Thoracic aorta (tissue), 2 donors: ENCODE results near the gene RPN1. TPM values are rescaled to one million over a fixed set of nuclear protein-coding genes. Genes with fewer than 3 reads are reported as not detected.

Experiments
- ATAC-seq: fragments of 150-250 bp; one replicate; pipeline ENCODE4 v1.8.0; 2017; ENCODE audit warnings: low read depth; ENCODE audit not compliant: insufficient number of reproducible peaks, low FRiP score
- DNase-seq: peaks from one replicate; pipeline ENCODE4 v3.0.0-alpha.2; 2020; ENCODE audit warnings: low spot score
- H3K27ac ChIP-seq, 2 donors: fragments of 200-600 bp; sonication (generic); 1 replicate in 1 of 2; 2 replicates in 1 of 2; pipeline ENCODE4 v1.5.1; 2016; ENCODE audit warnings: mild to moderate bottlenecking in 2 of 2, moderate library complexity in 2 of 2
- H3K27me3 ChIP-seq: fragments of 200-600 bp; sonication (generic); replicated peaks from 2 replicates; pipeline ENCODE4 v1.6.0; 2016; ENCODE audit warnings: mild to moderate bottlenecking; ENCODE audit not compliant: insufficient read depth
- H3K36me3 ChIP-seq: fragments of 200-600 bp; sonication (generic); one replicate; pipeline ENCODE4 v1.5.1; 2016
- H3K4me1 ChIP-seq, 2 donors: fragments of 200-600 bp; sonication (generic); 1 replicate in 1 of 2; 2 replicates in 1 of 2; pipeline versions ENCODE4 v1.5.1 to v1.6.0; 2016; ENCODE audit warnings: low read depth in 2 of 2, mild to moderate bottlenecking in 1 of 2; ENCODE audit not compliant: control insufficient read depth in 1 of 2
- H3K4me3 ChIP-seq: fragments of 200-600 bp; sonication (generic); 2 replicates; pipeline ENCODE4 v1.5.1; 2016; ENCODE audit warnings: mild to moderate bottlenecking
- H3K9me3 ChIP-seq: fragments of 200-600 bp; sonication (generic); 2 replicates; pipeline ENCODE4 v1.5.1; 2016
- CTCF ChIP-seq: fragments of 200-600 bp; sonication (generic); IDR thresholded peaks from one replicate; pipeline ENCODE4 v1.5.1; 2019; ENCODE audit warnings: antibody characterized with exemption
- total RNA-seq, 2 donors: library from RNA; depleted of rRNA; stranded (reverse); fragments of >200 nt; gene quantifications; one replicate each; pipeline versions ENCODE4 v1.1.0 to v1.2.3, GENCODE V29; 2016

Gene RPN1
- total RNA-seq, 2 donors from 2014 or later, result 202 to 227 TPM

- no peak overlapping the region for H3K4me3 ChIP-seq
- no peaks in the 10 kb centered on the region for H3K27me3 ChIP-seq
- DNase-seq, result no peak
- H3K4me1 ChIP-seq, result no peaks in the 10 kb centered on the region
- no peaks in the 10 kb centered on the region for H3K9me3 ChIP-seq
- H3K27ac ChIP-seq, result no peak overlapping the region
- no peaks in the 10 kb centered on the region for H3K36me3 ChIP-seq
- no peak for TF ChIP-seq CTCF
- no peak for ATAC-seq
Observed at GRCh38 chr3:128686465-128686864, 35.8 kb upstream of the RPN1 start.

DNA sequence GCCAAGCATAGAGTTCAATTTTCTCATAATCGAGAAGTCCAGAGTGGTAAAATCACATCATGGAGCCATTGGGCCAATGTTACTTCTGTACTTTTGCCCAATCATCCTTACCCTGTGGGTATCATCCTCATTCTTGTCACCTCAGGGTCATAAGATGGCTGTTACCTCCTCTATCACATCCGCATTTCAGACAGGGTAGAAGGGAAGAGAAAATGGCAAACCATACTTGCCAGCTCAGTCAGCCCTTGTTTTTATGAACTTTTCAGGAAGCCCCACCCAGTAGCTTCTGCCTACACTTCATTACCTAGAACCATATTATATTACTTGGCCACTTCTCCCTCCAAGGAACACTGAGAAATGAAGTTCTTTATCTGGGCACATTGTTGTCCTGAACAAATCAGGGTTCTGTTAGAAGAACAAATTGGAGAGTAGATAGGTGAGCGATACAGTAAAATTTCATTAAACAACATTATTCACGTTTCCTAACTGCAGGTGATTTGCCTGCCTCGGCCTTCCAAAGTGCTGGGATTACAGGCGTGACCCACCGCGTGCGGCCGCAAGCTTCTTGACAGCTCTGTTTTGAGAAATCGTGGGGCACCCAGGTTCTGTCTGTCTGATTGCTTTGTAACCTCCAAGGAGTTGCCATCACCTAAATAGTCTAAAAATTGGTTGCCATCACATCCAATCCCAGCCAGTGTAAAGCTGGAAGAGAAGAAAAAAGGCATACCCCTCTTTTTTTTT lies 34.5 kb upstream of the RPN1 start:
- ATAC-seq (no peak), DNase-seq (no peak)
- Histone ChIP-seq H3K36me3 (no peaks in the 10 kb centered on the region), H3K27ac (no peak overlapping the region), H3K4me3 (no peak overlapping the region), H3K4me1 (peaks cover 0 to 1% of the 10 kb centered on the region in 2 donors), H3K9me3 (no peaks in the 10 kb centered on the region), H3K27me3 (no peaks in the 10 kb centered on the region)
- no peak for TF ChIP-seq CTCF

- no peak for ATAC-seq
- Histone ChIP-seq H3K9me3 (no peaks in the 10 kb centered on the region), H3K27me3 (no peaks in the 10 kb centered on the region), H3K27ac (no peak overlapping the region), H3K36me3 (no peaks in the 10 kb centered on the region), H3K4me1 (peaks cover 0 to 5% of the 10 kb centered on the region in 2 donors), H3K4me3 (no peak overlapping the region)
- TF ChIP-seq CTCF, result no peak
- no peak for DNase-seq
Observed at GRCh38 chr3:128683957-128684356, 33.3 kb upstream of the RPN1 start.

DNA sequence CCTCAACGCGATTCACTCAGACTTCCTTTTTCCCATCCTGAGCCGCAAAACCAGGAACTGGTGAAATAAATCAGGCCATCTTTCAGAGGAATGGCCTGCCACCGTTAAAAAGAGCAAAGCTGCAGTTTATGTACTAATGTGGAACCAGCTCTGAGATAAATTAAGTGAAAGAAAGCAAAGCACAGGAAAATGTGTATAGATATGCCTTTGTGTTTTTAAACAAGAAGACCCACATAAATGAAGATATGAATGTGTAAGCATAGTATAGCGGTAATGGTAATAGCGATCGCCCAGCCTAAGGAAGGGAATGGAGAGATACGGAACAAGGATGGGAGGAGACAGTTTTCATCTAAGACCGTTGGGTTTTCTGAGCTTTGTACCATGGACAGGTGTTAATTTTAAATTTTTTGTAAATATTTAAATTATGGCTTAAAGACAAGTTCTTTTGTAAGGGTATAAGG lies 30.8 kb upstream of the RPN1 start:
- H3K27ac ChIP-seq, result peak overlapping the region; percentile 85 to 87
- H3K27me3 ChIP-seq, result no peaks in the 10 kb centered on the region
- no peak for DNase-seq
- H3K4me3 ChIP-seq, result peak overlapping the region; percentile 75
- no peaks in the 10 kb centered on the region for H3K9me3 ChIP-seq
- H3K36me3 ChIP-seq, result no peaks in the 10 kb centered on the region
- ATAC-seq, result no peak
- no peak for TF ChIP-seq CTCF
- H3K4me1 ChIP-seq, result peaks cover 0 to 5% of the 10 kb centered on the region in 2 donors

DNA sequence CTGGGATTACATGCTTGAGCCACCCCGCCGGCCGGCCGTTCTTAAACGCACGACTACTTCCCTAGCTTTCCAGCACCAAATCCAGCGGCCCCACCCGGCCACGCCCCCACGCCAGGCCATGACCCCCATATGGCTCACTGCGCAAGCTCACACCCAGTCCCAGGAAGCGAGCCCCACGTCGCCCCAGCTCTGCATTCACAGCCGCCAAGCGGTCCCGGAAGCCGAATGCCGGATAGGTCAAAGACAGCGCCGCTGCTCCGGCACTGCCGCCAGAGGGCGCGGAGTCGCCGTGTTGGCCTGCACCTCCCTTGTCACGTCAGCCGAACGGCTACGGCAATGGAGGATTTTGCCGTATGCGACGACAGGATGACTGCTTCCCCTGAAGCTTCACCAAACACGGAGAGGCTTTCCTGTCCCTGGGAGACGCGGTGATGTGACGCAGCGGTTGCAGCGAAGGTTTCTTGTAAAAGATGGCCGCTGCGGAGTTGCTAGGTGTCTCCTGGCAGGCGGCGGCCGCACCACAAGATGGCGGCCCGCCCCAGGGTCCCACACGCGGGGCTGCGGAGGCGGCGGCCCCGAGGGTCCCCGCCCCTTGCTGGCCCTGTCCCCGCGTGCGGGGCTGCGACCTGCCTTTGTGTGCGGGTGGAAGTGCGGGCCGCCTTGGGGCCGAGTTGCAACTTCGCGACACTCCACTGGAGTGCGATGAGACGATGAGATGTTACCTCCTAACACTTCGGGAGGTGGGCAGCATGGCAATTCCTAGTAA lies 30.2 kb upstream of the RPN1 start:
- Histone ChIP-seq H3K27me3 (no peaks in the 10 kb centered on the region), H3K4me1 (peaks cover 0 to 5% of the 10 kb centered on the region in 2 donors), H3K36me3 (no peaks in the 10 kb centered on the region), H3K27ac (peak overlapping the region; percentile 85 to 87), H3K4me3 (peak overlapping the region; percentile 75), H3K9me3 (no peaks in the 10 kb centered on the region)
- TF ChIP-seq CTCF, result peak; percentile 97
- ATAC-seq (peak; percentile 89), DNase-seq (peak; percentile 98)
